Dedifferentiated amniotic fluid mesenchymal stem cell (primary cell): Measurements from ENCODE around the gene H1-8.

ENCODE experiments used
- DNase-seq: peaks from one replicate; pipeline ENCODE4 v3.0.0-alpha.2; 2016; ENCODE audit errors: extremely low spot score

Gene H1-8

DNA sequence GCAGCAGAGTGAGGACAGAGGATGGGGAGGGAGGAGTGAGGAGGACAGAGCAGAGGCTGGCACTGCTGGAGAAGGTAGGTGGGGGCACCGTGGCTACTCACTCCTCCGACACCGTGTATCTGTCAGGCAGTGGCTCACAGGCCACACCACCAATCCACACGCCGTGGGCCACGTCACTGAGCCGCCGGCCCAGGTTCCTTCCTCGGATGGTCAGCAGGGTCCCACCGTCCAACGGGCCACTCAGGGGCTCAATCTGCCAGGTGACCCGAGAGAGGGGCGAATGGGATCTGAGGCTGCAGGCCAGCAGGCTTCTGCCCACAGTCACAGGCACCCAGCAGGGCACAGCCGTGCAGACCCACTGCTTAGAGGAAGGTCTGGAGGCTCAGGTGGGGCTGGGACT, 30.5 kb downstream of the H1-8 start:
- no peak for DNase-seq

DNA sequence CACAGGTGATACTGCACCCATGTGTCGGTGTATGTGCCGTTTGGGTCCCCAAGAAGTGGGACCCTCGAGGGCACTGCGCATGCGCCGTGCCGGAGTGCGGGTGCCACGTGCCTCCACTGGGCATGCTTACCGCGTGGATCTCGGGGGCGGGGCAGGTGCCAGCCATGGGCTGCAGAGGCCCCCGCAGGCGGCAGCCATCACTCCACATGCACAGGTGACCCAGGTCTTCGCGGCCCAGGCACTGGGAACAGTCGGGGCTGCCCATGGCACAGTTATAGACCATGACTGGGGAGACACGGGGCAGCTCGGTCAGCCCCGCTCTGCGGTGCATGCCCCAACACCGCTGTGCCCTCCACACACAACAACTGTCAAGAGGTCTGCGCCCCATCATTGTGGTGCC, 31.2 kb downstream of the H1-8 start:
- DNase-seq, result no peak

DNA sequence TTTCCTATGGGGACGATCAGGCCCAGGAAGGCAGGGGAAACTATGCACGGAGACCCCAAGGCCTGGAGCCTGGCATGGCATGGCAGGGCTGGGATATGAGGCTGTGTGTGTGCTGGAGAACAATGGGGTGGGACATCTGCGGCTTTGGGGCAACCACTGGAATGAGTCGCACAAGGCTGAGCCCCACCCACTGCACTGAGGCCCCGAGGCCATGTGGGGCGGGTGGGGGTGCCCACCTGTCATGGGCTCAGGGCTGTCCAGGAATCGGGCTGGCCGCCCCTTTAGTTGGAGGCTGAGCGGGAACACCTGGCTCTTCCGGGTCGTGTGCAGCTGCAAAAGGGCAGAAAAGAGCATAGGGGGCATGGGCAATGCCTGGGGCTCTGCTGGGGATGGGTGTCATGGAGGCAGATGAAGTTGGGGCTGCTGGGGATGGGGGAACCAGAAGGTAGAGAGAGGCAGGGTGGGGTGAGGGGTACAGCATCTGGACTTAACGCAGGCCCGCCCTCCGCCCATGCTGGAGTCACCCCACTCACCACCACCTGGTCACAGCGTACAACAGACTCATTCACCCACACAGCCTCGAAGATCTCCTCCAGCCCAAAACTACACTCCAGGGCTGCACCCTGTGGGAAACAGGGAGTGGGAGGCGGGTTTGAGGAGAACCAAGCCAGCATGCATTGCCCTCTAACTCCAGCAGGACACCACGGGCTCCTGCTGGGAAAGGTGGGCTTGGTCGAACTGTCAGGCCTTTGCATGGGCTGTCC, 32.4 kb downstream of the H1-8 start:
- no peak for DNase-seq

DNA sequence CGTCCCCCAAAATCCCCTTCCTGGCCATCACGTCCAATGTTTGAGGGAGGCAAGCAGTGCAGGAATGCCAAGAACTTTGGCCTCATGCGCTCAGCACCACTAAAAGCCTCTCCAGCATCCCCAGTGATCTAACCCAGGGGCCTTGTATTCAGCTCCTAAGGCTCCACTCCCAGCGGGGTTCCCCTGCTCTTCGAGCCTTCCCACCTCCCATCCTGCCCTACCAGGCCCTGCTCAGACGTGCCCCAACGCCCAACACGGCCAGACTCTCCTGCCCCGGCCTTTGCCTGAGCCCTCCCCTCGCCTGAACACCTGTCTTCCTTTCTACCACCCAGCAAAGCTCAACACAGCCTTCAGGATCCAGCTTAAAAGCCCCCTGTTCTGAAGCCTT, 33.0 kb downstream of the H1-8 start:
- no peak for DNase-seq

DNA sequence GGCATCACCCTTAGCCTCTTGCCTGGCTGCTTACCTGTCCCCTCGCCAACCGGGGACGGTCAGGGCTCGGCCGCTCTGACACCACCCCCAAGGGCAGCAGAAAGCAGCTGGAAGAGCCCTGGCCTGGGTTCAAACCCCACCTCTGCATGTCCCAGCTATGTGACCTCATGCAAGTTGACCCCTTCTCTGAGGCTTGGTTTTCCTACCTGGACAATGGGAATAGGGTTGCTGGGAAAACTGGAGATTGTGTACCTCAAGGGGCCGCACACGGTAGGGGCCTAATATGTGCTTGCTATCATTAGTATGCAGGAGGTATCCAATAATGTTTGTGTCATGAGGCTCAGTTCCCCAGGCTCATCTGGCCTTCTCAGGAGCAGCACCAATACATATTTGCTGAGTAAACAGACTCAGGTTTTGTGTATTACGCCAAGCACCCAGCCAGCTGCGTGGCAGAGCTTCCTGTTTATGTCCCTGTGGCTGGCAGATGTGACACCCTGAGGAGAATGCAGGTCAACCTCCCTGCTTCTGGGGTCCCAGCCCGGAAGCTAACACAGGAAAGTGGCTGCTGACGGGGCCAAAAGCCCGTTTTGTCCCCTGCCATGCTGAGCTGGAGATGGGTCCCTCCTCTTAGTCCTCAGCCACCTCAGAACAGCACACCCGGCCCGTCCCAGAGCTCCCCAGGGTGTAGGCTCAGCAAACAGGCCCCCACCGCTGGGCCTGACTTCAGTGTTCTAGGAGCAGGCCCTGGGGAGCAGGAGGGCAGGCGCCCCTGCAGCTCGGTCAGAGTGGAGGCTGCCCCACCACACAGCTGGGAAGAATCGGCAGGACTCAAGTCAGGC, 33.8 kb downstream of the H1-8 start:
- no peak for DNase-seq

DNA sequence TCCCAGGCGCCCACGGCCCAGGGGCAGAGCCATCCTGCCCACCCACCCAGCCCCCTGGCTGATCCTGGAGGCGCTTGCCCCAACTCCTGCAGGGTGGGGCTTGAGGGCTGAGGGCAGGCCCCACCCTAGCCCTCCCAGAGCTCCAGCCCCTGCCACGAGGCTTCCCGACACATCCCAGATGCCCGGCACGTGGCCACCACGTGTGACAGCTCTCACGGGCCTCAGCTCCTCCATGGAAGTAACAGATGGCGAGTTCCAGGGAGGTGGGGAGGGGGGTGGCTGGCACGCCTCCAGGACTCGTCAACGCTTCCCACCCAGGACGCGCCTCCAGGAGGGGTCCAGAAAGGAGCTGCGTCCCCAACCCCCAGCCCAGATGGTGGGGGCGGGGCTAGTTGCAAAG, 34.4 kb downstream of the H1-8 start:
- no peak for DNase-seq

DNA sequence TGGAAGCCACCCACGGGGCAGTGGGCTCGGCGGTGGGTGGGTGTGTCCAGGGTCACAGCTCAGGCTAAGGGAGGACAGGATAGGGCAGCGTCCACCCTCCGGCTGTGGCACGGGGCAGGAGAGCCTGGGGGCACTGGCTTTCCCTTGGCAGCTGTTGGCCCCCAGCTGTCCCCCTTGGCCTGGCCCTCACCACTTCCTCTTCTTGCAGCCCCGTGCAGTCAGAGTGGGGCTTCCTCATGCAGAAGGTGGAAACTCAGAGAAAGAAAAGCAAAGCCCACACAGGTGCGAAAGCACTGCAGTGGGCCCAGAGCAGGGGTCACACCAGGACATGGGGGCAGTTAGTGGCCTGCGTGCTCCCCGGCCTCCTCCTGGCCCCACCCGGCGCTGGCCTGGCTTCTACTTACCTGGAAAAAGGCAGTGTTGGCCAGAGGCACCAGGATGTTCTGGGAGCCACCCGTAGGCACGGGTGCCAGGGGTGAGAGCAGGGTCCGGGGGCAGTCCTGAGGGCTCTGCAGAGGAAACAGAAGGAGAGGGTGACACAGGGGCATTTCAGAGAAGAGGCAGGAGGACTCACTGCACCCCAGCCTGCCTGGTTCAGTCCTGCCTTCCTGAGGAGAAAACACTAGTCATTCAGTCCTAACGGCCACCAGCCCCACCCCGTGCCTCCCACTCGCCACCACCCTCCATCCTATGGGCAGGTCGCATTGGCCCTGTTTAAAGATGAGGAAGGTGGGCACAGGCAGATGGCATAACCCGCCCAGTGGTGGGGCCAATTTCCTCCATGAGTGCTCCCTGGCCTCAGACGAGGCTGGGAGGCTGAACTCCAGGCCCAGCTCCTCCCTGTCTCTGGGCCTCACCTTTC, 35.2 kb downstream of the H1-8 start:
- DNase-seq, result no peak

DNA sequence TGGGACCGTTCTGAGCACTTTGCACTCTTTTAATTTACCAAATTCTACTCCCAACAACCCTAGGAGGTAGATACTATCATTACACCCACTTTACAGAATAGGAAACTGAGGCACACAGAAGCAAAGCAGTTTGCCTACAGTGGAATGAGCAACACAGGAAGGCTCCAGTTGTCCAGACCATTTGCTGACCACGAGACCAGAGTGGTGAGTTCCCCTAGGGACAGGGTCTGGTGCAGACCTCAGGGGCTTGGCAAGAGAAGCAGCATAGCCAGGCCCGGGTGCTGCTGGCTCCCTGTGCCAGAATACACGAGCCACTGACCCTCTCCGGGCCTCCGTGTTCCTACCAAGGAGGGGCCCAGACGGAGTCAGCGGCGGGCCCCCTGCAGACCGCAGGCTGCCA, 37.0 kb downstream of the H1-8 start:
- no peak for DNase-seq

DNA sequence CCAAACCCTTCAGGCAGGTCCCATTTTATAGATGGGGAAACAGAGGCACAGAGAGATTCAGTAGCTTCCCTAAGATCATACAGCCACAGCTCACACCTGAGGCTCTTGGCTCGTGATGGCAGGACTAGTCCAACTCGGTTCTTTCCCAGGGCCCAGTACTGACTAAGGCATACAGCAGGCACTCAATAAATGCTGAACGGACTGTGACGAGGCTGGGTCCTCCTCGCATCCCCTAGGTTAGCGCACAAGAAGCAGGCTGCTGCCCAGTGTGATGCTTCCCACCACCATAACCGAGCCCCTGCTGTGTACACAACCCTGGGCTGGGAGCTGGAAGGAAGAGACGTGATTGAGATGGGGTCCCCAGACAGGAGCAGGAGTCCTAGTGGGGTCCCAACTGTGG, 38.6 kb downstream of the H1-8 start:
- DNase-seq, result no peak

DNA sequence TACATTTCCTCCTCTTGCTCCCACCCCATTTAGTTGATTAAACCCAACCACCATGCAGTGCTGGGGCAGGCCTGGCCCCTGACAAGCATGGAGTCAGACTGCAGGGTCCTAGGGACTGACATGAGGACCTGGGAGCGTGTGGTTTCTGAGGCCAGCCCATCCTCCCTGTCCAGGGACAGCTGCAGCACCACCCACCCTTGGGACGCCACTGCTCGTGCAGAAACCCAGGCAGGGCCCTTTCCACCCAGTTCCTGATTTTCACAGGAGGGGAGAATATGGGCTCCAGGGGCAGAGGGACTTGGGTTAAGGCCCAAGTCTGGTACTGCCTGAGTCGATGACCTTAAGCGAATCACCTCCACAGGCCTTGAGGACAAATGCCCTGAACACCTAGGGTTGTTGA, 39.8 kb downstream of the H1-8 start:
- DNase-seq, result no peak

DNA sequence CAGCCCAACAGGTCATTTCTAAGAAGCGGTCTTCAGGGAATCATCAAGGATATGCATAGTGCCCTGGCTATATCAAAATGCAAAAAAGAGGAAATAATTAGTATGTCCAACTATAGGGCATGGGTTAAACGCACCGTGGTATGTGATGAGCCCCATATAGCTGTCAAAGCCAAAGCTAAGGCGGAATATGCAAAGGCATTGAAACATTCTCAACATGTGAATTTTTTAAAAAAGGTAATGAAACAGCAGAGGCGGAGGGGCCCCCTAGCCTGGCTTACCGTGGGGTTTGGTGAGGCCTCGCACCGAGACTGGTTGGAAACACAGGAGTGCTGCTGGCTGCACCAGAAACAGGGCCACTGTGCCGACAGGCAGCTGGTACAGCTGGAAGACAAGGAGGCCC, 40.3 kb downstream of the H1-8 start:
- DNase-seq, result no peak

DNA sequence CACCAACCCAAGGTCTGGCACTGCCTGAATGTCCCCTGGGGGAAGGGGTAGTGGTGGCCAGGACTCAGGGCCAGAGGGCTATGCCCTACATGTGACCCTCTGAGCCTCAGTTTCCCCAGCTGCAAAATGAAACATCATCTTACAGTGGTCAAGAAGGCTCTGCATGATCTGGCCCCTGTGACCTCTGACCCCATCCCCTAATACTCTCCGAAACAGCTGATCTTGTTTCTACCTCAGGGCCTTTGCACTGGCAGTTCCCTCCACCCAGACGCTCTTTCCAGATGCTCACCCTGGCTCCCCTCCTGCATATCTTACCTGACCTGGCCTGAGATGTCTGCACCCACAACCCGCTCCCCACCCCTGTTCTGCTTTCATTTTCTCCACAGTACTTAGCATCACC, 41.7 kb downstream of the H1-8 start:
- no peak for DNase-seq

DNA sequence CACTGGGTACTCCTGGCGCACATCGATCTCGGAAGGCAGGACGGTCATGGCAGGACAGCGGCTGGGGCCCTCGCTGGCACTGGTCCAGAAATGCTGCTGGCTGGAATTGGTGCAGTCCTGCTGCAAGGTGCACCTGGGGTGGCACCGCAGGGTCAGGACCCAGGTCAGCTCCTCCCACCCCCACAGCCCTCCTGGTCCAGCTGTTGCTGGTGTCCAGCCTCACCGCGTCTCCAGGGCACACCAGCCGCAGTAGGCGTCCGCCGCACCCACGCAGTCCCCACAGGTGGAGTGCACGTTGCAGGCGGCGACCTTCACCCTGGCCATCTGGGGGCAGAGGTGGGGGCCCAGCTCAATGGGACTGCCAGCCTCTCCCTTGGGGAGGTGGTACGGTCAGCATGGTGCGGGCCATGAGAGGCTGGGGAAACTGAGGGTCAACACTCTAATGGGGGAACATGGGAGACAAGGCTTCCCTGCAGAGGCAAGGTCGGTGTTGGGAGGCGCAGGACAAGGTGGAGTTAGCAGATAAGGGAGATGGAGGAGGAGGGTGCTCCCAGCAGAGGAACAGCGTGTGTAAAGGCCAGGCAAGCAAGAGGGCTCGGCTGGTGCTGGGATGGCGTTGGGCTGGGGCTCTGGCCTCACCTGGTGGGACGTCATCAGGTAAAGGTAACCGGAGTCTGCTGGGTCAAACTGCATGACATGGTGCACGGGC, 43.1 kb downstream of the H1-8 start:
- no peak for DNase-seq

DNA sequence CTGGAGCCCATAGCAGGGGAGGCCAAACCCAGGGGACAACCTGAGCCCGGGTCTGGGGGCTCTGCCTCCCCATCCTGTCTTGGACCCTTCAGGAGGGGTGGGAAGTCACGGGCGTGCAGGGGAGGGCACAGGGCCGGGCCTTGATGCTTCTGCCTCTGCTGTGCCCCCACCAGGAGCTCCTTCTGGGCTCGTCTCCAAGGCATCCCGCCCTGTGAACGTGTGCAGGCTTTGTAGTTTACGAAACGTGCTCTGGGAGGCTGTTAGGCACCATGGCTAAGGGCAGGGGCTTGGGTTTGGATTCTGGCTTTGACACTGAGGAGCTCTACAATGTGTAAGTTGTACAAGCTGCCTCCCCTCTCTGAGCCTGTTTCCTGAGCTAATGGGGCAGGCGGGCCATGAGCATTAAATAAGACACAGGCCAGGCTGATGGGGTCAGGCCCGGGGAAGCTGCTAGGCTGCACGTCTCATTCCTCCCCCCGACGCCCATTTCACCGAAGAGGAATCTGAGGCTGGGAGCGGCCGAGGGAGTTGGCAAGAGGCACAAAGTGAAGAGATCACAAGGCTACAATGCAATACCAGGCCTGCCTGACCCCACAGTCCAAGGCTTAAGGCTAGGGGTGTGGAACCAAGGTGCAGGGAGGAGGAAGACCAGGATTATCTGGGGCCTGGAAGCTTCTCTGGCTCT, 43.9 kb downstream of the H1-8 start:
- DNase-seq, result no peak

DNA sequence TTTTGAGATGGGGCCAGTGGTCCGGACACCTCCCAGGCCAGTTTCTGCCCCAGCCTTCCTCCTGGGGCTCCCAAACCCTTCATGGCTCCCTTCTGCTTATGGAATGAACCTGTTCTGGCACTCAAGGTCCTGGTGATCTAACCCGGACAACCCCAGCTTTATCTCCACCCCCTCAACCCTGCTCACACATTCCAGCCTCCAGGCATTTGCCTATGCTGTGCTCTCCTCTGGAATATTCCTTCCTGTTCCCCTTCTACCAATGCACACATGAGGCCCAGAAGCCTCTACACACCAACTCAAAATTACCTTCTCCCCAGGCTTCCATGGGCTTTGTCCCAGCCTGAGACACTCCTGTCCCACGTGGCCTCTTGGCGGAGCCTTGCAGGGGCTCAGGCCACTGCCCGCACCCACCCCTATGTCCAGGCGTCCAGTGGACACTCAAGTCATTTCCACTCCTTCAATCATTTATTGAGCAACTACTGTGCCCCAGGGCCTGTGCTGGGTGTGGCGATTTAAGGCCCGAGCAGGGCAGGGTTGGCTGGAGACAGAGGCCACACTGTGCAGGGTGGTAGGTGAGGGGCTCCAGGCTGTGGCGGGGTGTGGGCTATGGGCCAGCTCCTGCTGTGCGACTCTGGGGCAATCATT, 44.7 kb downstream of the H1-8 start:
- DNase-seq, result no peak

DNA sequence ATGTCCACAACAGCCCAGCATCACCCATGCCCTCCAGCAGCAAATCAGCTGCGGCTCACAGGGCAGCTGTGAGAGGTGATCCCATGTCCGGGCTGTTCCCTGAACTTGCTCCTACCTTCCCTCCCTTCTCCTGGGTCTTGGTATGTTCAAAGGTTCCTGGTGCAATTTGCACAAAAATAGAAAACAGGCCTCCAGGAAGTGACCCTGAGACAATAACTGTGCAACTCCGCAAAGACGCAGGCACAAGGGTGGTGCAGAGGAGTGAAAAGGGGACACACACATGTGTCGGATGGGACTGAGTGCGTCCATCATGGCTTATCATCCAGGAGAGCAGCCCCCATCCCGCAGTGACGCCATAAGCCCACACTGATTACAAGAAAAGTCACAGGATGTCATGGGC, 47.2 kb downstream of the H1-8 start:
- DNase-seq, result no peak

DNA sequence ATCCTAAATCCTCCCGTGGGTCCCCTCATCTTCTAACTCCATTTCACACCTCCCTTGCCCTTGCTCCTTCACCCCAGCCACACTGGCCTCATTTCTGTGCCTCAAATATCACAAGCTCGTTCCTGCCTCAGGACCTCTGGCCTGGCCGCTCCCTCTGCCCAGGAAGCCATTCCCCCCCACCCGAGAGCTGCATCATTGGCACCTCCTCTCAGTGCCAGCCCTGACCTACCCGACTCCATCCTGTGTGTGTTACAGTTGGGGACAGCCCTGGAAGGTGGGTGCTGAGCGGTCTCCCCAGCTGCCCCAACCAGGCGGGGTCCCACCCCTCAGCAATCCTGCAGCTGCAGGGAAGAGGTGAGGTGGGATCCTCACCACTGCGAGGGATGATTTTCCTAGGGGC, 49.0 kb downstream of the H1-8 start:
- no peak for DNase-seq

DNA sequence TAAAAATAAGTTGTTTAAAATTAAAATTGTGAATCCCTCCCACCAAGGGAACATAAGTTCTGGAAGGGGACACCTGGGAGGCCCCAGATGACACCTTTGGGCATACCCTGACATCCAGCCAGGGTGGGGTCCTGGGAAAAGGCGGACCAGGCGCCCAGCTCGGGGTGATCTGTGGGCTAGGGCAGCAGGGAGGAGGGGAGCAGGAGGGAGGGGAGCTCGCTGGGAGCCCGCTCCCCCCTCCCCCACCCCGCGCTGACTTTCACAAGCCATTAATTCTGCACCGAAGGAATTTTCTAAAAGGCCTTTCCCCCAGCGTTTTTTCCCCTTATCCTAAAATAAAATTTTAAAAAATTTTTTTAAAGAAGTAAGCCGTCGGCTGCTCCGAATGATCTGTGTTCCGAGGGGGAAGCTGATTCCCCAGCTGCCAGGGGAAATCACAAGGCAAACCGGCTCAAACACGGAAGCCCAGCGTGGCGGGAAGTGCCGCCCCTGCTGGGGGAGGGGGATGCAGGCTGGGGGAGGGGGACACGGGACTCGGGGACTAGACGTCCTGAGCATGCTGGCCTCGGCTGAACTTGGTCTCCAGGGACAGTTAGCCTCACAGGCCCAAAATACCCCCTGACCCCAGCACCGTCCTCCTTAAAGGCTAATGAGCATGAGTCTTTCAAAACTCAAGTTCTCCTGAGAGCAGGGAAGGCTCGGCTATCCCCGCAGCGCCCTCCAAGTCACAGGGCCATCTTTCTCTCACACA, 49.6 kb downstream of the H1-8 start:
- DNase-seq, result no peak

DNA sequence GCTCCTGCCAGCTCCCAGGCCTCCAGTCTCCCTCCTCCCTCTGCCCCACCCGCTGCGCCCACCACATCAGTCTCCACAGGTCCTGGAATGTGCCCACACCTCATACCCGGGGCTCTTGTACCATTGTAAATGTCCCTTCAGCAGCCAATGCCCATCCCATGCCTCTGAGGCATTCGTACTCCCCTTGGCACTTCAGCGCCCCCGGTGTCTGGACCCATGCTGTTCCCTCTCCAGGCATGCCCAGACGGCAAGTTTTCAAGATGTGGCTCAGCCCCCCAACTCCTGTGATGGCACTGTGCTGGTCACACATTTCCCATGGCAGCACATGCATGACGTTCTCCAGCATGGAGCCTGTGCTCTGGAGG, 50.2 kb downstream of the H1-8 start:
- no peak for DNase-seq
